Lower leg skin (tissue), 3 donors: ENCODE results near the gene ZNF283.

Experiments
- POLR2A ChIP-seq, 2 donors: fragments of 450-650 bp; IDR thresholded peaks; one replicate each; pipeline ENCODE4 v1.6.1; 2016 to 2017; ENCODE audit warnings: antibody characterized with exemption in 2 of 2, mild to moderate bottlenecking in 1 of 2, moderate library complexity in 1 of 2
- TF ChIP-seq, protein P1 (sequence below), 3 donors: fragments of 450-650 bp; IDR thresholded peaks; one replicate each; pipeline ENCODE4 v1.5.1; 2016; ENCODE audit warnings: antibody characterized with exemption in 3 of 3, mild to moderate bottlenecking in 3 of 3, moderate library complexity in 2 of 3

DNA sequence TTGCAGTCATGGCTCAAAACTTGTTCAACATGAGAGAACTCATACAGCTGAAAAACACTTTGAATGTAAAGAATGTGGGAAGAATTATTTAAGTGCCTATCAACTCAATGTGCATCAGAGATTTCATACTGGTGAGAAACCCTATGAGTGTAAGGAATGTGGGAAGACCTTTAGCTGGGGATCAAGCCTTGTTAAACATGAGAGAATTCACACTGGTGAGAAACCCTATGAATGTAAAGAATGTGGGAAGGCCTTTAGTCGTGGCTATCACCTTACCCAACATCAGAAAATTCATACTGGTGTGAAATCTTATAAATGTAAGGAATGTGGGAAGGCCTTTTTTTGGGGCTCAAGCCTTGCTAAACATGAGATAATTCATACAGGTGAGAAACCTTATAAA lies 20.1 kb downstream of the ZNF283 start:
- TF ChIP-seq, protein P1, sequence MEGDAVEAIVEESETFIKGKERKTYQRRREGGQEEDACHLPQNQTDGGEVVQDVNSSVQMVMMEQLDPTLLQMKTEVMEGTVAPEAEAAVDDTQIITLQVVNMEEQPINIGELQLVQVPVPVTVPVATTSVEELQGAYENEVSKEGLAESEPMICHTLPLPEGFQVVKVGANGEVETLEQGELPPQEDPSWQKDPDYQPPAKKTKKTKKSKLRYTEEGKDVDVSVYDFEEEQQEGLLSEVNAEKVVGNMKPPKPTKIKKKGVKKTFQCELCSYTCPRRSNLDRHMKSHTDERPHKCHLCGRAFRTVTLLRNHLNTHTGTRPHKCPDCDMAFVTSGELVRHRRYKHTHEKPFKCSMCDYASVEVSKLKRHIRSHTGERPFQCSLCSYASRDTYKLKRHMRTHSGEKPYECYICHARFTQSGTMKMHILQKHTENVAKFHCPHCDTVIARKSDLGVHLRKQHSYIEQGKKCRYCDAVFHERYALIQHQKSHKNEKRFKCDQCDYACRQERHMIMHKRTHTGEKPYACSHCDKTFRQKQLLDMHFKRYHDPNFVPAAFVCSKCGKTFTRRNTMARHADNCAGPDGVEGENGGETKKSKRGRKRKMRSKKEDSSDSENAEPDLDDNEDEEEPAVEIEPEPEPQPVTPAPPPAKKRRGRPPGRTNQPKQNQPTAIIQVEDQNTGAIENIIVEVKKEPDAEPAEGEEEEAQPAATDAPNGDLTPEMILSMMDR (IDR thresholded peaks at IDR 0.05): no peak
- TF ChIP-seq POLR2A (IDR thresholded peaks at IDR 0.05): no peak
